ENCODE measurements around the gene HPCA. TPM values are rescaled to one million over a fixed set of nuclear protein-coding genes. Genes with fewer than 3 reads are reported as not detected.

HPCA gene
- total and polyA plus RNA-seq, 2 of the 4 experiments (the other 2 are of a cell fraction): 0.22 TPM; not detected in 1

- DNase-seq (no peak), ATAC-seq (ENCODE audit: low read depth) (no peak)
- no peak overlapping the region for H4K8ac ChIP-seq (ENCODE audit: low read depth in 2 of 2, low read length in 2 of 2)
- H3K18ac ChIP-seq (ENCODE audit: low read depth, low read length): no peak overlapping the region
- H2AK9ac ChIP-seq (replicated peaks; ENCODE audit: low read depth, low read length, poor library complexity): no peak overlapping the region
- intact Hi-C loops (cut with micrococcal nuclease) (no loop called here), in situ Hi-C loops (cut with MboI; ENCODE audit: low sequenced_read_pairs) (no loop called here), dilution Hi-C loops (cut with HindIII; ENCODE audit: low sequenced_read_pairs, unreplicated experiment) (no loop called here)
- H2AFZ ChIP-seq (replicated peaks; ENCODE audit: low read length, poor library complexity): no peak overlapping the region
- peaks cover 11% of the 10 kb centered on the region; the same call in 1 of the 2 replicates for H3K9me1 ChIP-seq (ENCODE audit: insufficient read depth, low read length)
- CTCF ChIA-PET: no interaction called here
- peaks cover 19% of the 10 kb centered on the region for H3K36me3 ChIP-seq (ENCODE audit: control insufficient read depth, insufficient read depth, low read length)
- no peak overlapping the region for H3K56ac ChIP-seq (ENCODE audit: extremely low read depth, insufficient read depth, low read length)
- H3K9me3 ChIP-seq (ENCODE audit: control insufficient read depth, insufficient read depth, low read length): no peaks in the 10 kb centered on the region
- H3K23ac ChIP-seq (ENCODE audit: low read depth, low read length): no peak overlapping the region
- POLR2A ChIA-PET (ENCODE audit: unreplicated experiment): no interaction called here
- H3K27ac ChIP-seq (ENCODE audit: insufficient read depth, low read length): no peak overlapping the region
- H3K4me2 ChIP-seq (ENCODE audit: low read depth, low read length): no peak overlapping the region
- WGBS, 2 experiments (ENCODE audit: extremely low coverage in 2 of 2, insufficient read length in 1 of 2): no CpG with 5 or more reads among the region's 1 CpG
- no peak overlapping the region for H3K14ac ChIP-seq (replicated peaks; ENCODE audit: low read depth, low read length)
- no peaks in the 10 kb centered on the region for H4K20me1 ChIP-seq (ENCODE audit: insufficient read depth, low read length)
- no peak overlapping the region for H3K4ac ChIP-seq (ENCODE audit: low read depth, low read length)
- H3K4me1 ChIP-seq (ENCODE audit: control insufficient read depth, insufficient read depth, low read length): peaks cover 7% of the 10 kb centered on the region
- no peaks in the 10 kb centered on the region for H3K27me3 ChIP-seq (ENCODE audit: control insufficient read depth, insufficient read depth, low read length)
- H4K5ac ChIP-seq (ENCODE audit: low read depth, low read length): no peak overlapping the region
- H3K4me3 ChIP-seq (ENCODE audit: insufficient read depth, low read depth, low read length): no peak overlapping the region
- no peak overlapping the region for H3K9ac ChIP-seq (ENCODE audit: low read depth, low read length)
- TF ChIP-seq CEBPB (IDR thresholded peaks at IDR 0.05; ENCODE audit: low read depth, low read length) (no peak), BHLHE40 (IDR thresholded peaks at IDR 0.05; ENCODE audit: low read depth, low read length) (no peak), RFX5 (IDR thresholded peaks at IDR 0.05; ENCODE audit: low read depth, low read length) (no peak), ELK1 (IDR thresholded peaks at IDR 0.05; ENCODE audit: borderline replicate concordance, low read depth, low read length) (no peak), USF2 (IDR thresholded peaks at IDR 0.05; ENCODE audit: low read depth, low read length) (no peak), POLR2A (IDR thresholded peaks at IDR 0.05; ENCODE audit: low read depth, low read length) (no peak), FOS (IDR thresholded peaks at IDR 0.05; ENCODE audit: low read depth, low read length) (no peak), NFE2L2 (IDR thresholded peaks at IDR 0.05; ENCODE audit: low read depth, low read length) (no peak), RAD21 (IDR thresholded peaks at IDR 0.05; ENCODE audit: low read length) (no peak), MAFK (IDR thresholded peaks at IDR 0.05; ENCODE audit: low read depth, low read length) (no peak), MXI1 (IDR thresholded peaks at IDR 0.05; ENCODE audit: borderline replicate concordance, low read depth, low read length) (no peak), SMC3 (IDR thresholded peaks at IDR 0.05; ENCODE audit: low read depth, low read length) (no peak), CHD1 (IDR thresholded peaks at IDR 0.05; ENCODE audit: low read depth, low read length) (no peak), MAZ (IDR thresholded peaks at IDR 0.05; ENCODE audit: borderline replicate concordance, low read depth, low read length) (no peak), RCOR1 (IDR thresholded peaks at IDR 0.05; ENCODE audit: insufficient replicate concordance, low read length) (no peak), CTCF (conservative IDR thresholded peaks at IDR 0.05; ENCODE audit: low read depth, low read length) (no peak)
- no peaks in the 10 kb centered on the region for H3K79me1 ChIP-seq (ENCODE audit: low read depth in 1 of 2, low read length in 2 of 2)
- no peak overlapping the region for H2BK20ac ChIP-seq (ENCODE audit: low read depth, low read length)
- no peak overlapping the region for H2BK120ac ChIP-seq (ENCODE audit: low read depth, low read length)
- H4K91ac ChIP-seq (ENCODE audit: insufficient read depth, low read depth, low read length): no peak overlapping the region
- no peak overlapping the region for H2AK5ac ChIP-seq (ENCODE audit: low read depth, low read length)
- H2BK15ac ChIP-seq (ENCODE audit: low read depth, low read length): no peak overlapping the region
- BruUV-seq (replicated peaks): no TSS peak
- no peak overlapping the region for H2BK5ac ChIP-seq (ENCODE audit: low read depth, low read length, poor library complexity, severe bottlenecking)
Measured at GRCh38 chr1:32863881-32864245, 22.4 kb upstream of the HPCA start.

All from IMR-90 (cell line).